ENCODE data around the gene TMEM220. TPM values are rescaled to one million over a fixed set of nuclear protein-coding genes. Genes with fewer than 3 reads are reported as not detected.

TMEM220 gene
- 1.5 and 2.7 TPM in 2 replicates for total RNA-seq

DNA sequence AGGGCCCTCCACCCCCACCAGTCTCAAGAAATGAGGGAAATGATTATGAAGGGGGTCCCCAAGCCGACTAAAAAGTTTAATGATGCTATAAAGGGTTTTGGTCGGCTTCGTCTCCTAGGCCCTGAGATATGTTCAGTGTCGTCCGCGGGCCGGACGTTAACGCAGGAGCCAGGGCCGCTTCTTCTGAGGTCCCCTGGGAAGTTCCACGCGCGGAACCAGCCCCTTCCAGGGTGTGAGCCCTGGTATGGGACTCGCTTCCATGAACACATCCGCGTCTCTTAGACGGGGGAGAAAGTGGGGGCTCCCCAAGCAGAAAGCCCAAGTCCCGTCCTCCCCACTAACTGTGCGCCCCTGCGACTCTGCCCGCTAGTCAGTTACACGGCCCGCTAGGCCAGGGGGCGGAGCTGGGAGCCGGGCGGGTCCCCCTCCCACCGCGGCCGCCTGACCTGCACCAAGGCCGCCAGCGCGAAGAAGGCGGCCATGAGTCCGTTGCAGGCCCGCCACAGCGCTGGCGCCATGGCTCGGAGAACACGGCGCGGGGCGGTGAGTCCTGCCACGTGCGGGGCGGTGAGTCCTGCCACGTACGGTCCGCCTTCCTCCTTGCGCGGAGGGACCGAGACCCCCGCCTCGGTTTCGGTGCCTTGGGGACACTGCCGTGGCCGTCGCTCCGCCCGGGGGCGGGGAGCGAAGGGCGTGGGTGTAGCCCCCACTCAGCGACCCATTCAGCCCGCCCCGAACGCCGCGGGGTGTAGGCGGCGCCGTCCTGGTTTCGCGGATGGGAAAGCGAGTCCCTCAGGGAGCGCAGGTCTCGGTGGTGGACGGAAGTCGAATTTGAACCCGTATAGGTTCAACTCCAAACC, at the start of gene TMEM220:
Gene TMEM220 (minus strand): TSS at position 690 of the 860 bp plus-strand sequence. CDS start 172 bp downstream, at position 518.
- peak; percentile 86 for DNase-seq

GRCh38 chr17:10779609-10780008, 49.8 kb upstream of the TMEM220 start:
- no peak for DNase-seq

DNA sequence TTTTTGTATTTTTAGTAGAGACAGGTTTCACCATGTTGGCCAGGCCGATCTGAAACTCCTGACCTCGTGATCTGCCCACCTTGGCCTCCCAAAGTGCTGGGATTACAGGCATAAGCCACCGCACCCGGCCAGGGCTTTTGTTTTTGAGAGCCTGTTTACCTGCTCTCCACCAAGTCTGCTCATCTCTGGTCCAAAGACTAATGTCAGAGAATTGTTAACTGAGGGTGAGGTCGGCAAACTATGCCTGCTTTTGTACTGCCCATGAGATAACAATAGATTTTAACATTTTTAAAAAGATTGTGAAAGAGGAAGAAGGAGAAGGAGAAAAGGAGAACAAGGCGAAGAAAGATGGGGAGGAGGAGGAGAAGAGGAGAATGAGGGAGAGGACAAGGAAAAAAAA, 48.1 kb upstream of the TMEM220 start:
- DNase-seq, result no peak

DNA sequence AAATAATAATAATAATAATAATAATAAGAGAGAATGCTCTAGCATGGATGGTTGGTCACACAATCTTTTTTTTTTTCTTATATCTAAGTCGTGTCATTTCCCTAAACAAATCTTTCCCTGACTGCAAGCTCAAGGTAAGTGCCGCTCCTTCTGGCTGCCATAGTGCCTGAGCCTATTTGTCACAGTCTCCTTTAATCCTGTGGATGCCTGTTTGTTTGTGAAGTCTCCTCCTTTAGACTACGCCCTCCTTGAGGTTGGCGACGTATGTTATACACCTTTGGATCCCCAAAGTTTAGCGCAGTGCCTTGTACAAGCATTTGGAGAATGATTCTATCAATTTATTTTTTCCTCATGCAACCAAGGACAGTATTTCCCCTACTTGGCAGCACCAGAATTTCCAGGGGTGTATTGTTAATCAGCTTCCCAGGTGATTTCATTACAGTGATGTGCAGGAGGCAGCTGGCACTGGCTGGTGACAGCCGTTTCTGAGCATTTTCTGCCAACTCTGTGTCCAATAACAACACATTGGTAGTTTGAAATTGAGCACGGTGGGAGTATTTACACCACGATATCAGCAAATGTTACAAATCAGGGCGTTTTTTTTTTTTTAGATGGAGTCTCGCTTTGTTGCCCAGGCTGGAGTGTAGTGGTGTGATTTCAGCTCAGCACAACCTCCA, 47.4 kb upstream of the TMEM220 start:
- no peak for DNase-seq

- DNase-seq, result no peak
Measured at GRCh38 chr17:10776381-10776780, 46.6 kb upstream of the TMEM220 start.

DNA sequence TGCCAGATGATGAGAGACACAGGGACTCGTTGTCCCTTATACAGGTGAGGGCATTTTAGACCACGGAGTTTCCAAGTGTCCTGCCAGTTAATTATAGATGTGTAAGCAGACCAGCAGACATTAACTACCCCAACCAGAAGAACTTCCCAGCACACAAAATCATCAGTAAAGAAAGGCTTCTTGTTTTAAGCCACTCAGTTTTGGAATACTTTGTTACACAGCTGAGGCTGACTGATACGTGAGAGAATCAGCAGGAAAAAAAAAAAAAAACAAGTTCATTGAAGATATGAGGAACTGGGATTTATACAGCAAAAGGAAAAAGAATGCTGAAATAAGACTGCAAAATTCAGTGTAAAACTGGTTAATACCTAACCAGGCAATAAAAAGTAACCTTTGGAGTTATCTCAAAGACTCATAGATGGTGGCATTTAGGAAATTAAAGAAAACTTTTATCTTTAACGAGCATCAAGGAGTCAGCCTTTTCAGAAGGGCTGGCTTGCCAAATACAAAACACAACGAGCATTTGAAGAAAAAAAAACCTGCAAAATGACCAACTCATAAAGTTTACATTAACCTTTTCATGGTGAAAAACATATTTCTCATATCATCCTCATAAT, 46.0 kb upstream of the TMEM220 start:
- no peak for DNase-seq

DNA sequence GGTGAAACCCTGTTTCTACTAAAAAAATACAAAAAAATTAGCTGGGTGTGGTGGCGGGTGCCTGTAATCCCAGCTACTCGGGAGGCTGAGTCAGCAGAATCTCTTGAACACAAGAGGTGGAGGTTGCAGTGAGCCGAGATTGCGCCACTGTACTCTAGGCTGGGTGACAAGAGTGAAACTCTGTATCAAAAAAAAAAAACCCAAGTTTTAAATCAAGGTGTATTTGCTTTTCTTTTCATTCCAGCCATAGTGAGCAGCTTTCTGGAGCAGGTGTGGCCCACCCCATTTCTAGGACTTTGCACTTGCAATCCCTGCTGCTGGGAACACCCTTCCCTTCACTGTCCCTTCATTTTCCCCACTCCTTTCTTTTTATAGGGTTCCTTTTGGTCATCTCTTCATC, 45.2 kb upstream of the TMEM220 start:
- DNase-seq, result no peak

GRCh38 chr17:10773391-10773790, 43.6 kb upstream of the TMEM220 start:
- no peak for DNase-seq

DNA sequence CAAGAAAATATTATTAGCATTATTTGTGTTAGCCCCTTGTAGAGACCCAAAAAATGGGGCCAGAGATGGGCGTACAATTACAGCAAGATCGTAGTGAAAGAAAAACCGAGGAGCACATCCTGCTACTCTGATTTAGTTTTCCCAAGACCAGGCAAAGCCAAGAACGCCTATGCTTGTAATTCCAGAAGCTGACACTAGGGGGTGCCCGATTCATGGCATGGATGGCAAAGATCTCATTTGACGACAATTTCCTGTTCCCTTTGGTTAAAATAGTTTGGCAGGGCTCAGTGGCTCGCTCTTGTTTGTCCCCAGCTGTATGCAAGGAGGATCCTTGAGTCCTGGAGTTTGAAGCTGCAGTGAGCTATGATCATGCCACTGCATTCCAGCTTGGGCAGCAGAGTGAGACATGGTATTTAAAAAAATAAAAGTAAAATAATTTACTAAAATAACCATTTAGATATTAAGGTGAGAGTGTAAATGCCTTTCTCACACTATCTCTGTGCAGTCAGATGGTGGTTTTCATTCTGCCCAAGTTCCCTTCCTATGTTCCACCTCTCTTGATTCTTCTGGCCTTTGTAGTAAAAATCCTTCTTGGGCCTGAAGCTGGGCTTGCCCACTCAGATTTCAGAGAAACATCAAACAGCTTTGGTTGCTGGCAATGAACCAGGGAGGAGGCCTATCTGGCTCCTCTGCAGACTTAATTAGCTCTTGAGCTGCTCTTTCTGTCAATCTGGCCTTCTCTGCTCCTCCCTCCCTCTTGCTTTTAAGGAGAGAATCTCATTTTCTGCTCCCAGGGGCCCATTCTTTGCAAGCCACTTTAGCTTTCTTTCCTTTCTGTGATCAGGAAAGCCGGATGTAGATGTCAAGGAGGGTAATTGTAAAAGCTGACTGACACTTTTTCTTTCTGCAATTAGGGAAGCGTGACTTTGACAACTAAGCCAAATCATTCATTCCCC, 42.9 kb upstream of the TMEM220 start:
- peak; percentile 24 for DNase-seq

DNA sequence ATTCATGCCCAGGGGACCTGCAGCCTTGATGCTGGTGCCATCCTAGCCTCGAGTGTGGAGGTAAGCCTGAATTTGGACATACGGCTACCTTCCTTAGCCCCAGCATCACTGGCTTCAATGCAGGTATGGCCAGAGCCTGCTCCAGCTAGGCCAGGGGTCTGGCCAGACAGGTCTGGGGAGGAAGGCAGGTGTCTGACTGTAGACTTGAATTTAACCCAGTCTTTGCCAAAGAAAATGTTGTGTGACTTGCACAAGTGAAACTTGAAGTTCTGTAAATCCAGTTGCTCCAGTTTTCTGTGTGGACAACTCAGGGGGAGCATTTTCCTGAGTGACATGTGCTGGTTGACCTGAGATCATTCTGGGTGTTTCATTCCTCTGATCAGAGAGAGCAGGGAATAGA, 41.3 kb upstream of the TMEM220 start:
- DNase-seq, result no peak

DNA sequence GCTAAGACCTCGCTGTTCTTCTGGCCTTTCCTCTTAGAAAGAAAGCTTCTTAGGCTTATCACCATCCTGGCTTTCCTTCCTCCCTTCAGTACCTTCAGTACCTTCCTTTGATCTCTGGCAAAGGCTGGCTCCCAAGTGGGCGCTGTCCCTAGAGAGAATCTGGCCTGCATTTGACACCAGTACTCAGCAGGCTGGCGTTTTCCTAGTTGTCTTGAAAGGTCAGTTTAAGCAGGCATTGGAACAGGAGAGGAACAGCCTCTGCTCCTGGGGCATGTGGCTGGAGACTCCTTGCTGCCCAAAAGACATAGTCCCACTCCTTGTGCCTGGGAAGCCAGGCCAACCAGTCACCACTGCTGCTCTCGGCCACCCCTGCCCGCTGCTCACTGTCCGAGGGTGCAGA, 40.0 kb upstream of the TMEM220 start:
- DNase-seq, result no peak

GRCh38 chr17:10768750-10769251, 39.0 kb upstream of the TMEM220 start:
- DNase-seq, result peak; percentile 7

GRCh38 chr17:10767232-10767631, 37.4 kb upstream of the TMEM220 start:
- DNase-seq, result no peak

DNA sequence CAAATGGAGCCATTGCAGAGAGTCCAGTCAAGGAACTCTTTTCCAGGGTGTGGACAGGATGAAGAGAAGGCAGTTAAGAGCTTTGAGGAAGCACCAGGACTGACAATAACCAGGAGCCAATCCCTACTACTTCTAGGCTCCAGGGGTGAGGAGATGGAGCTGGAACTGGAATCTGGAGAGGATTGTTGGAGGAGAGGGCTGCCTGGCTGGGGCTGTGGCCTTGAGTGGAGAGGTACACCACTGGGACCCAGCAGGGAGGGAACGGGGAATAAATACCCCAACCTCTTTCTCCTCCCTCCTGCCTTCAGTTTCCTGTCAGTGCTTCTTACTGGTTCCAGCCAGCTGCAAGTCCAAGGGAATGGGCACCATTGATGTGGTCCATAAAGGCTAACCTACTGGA, 32.2 kb upstream of the TMEM220 start:
- no peak for DNase-seq

DNA sequence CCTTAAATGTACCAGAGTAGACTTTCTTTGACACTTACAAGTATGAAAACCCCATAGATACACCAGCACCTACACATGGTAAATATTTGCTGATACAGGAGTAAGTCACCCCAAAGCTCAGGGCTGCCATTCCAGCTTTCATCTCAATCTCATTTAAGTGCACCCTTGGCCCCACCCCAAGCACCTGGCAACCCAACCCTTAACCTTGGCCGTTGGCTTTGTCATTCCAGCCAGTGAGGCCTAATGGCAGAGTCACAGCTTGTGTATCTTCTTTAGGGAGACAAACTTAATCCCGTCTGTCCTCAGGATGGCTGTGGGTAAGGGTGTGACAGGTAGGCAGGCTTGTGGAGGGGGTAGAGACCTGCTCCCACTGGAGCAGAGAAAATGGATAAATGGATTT, 31.5 kb upstream of the TMEM220 start:
- no peak for DNase-seq

DNA sequence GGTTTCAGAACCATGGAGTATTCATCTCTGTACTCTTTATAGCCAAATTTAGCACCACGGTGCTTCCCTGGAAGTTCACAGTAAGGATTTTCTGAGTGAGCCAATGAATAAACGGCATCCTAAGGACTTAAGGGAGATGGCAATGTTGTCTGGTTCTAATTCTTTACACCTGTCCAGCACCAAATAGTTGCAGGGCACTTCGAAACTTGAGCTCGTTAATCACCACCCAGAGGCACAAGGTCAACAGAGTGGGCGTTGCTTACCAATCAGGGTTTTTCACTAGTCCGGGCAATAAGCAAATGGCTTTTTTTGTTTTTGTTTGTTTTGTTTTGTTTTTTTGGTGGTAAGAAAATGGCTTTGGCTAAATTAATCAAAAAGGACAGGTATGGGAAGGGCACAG, 28.2 kb upstream of the TMEM220 start:
- DNase-seq, result no peak

GRCh38 chr17:10757647-10758046, 27.8 kb upstream of the TMEM220 start:
- DNase-seq, result no peak

GRCh38 chr17:10757067-10757466, 27.2 kb upstream of the TMEM220 start:
- DNase-seq, result no peak

DNA sequence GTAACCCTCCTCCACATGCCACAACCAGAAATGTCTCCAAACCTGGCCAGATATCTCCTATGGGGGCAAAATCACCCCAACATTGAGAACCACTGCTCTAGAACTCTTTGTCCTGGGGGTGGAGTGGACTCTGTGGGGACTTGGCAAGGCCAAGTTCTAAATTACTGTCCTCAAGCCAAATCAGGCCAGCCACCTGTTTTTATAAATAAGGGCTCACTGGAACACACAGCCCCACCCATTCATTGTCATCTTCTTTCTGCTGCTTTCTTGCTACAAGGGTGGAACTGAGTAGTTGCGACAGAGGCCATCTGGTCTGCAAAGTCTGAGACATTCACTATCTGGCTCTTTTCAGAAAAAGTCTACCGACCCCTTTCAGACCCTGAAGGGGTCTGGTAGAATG, 26.8 kb upstream of the TMEM220 start:
- no peak for DNase-seq

GRCh38 chr17:10756185-10756584, 26.4 kb upstream of the TMEM220 start:
- no peak for DNase-seq

GRCh38 chr17:10755592-10756127, 25.8 kb upstream of the TMEM220 start:
- no peak for DNase-seq

All from dermis blood vessel endothelial cell (primary cell).